HepG2 (cell line): Measurements from ENCODE around the gene RERE. TPM values are rescaled to one million over a fixed set of nuclear protein-coding genes. Genes with fewer than 3 reads are reported as not detected.

Source experiments
- CHCHD3 ChIP-seq: sonication (generic); formaldehyde crosslinking; IDR thresholded peaks from 2 replicates; pipeline ENCODE4 v1.8.0; 2022; ENCODE audit warnings: mild to moderate bottlenecking, missing genetic modification reagents, moderate library complexity
- ELF3 ChIP-seq: IDR thresholded peaks from 2 replicates; pipeline ENCODE4 v1.6.1; 2016; ENCODE audit warnings: missing genetic modification reagents, missing compliant biosample characterization
- HDAC2 ChIP-seq: sonication (generic); formaldehyde crosslinking; IDR thresholded peaks from 2 replicates; pipeline ENCODE4 v1.4.0; 2020; ENCODE audit warnings: missing genetic modification reagents
- HNRNPL ChIP-seq: fragments of 200-400 bp; formaldehyde crosslinking; IDR thresholded peaks from 2 replicates; pipeline ENCODE4 v1.6.1; 2017; ENCODE audit warnings: mild to moderate bottlenecking, low read depth, low read length
- HOXA5 ChIP-seq: sonication (generic); formaldehyde crosslinking; IDR thresholded peaks from 2 replicates; pipeline ENCODE4 v1.4.0; 2020; ENCODE audit warnings: missing genetic modification reagents
- KMT2A ChIP-seq: sonication (generic); formaldehyde crosslinking; IDR thresholded peaks from 2 replicates; pipeline ENCODE4 v1.4.0; 2020; ENCODE audit warnings: missing genetic modification reagents
- MIER2 ChIP-seq: IDR thresholded peaks from 2 replicates; pipeline ENCODE4 v1.6.1; 2016; ENCODE audit warnings: missing biosample characterization, missing genetic modification reagents
- NFKBIZ ChIP-seq: IDR thresholded peaks from 2 replicates; pipeline ENCODE4 v1.6.1; 2018; ENCODE audit warnings: missing genetic modification reagents, missing compliant biosample characterization
- RBM22 ChIP-seq: fragments of 200-400 bp; formaldehyde crosslinking; optimal IDR thresholded peaks from 2 replicates; pipeline ENCODE3; 2017; ENCODE audit warnings: mild to moderate bottlenecking, low read length, moderate library complexity
- RCOR2 ChIP-seq: IDR thresholded peaks from 2 replicates; pipeline ENCODE4 v1.6.1; 2016; ENCODE audit warnings: missing biosample characterization, missing genetic modification reagents
- SRSF1 ChIP-seq: fragments of 200-400 bp; formaldehyde crosslinking; optimal IDR thresholded peaks from 2 replicates; pipeline ENCODE3; 2017; ENCODE audit warnings: mild to moderate bottlenecking, low read depth, low read length, moderate library complexity
- ZFY ChIP-seq: sonication (generic); formaldehyde crosslinking; IDR thresholded peaks from 2 replicates; pipeline ENCODE4 v1.4.0; 2020; ENCODE audit warnings: missing genetic modification reagents
- ZKSCAN1 ChIP-seq: fragments of 150-350 bp; IDR thresholded peaks from 2 replicates; pipeline ENCODE4 v1.6.1; 2014; ENCODE audit warnings: low read length
- ZNF138 ChIP-seq: sonication (generic); formaldehyde crosslinking; IDR thresholded peaks from 2 replicates; pipeline ENCODE4 v1.5.0; 2020; ENCODE audit warnings: mild to moderate bottlenecking, low read depth, missing genetic modification reagents
- ZNF251 ChIP-seq: sonication (generic); formaldehyde crosslinking; IDR thresholded peaks from 2 replicates; pipeline ENCODE4 v1.9.0; 2021; ENCODE audit warnings: mild to moderate bottlenecking, missing genetic modification reagents
- ZNF562 ChIP-seq: sonication (generic); formaldehyde crosslinking; IDR thresholded peaks from 2 replicates; pipeline ENCODE4 v1.8.0; 2022; ENCODE audit warnings: missing genetic modification reagents, borderline replicate concordance
- ZNF788 ChIP-seq: sonication (generic); formaldehyde crosslinking; IDR thresholded peaks from 2 replicates; pipeline ENCODE4 v1.5.0; 2020; ENCODE audit warnings: mild to moderate bottlenecking, missing genetic modification reagents, borderline replicate concordance
- ZNF841 ChIP-seq: sonication (generic); formaldehyde crosslinking; IDR thresholded peaks from 2 replicates; pipeline ENCODE4 v1.8.1; 2023; ENCODE audit warnings: missing genetic modification reagents, borderline replicate concordance
- polyA plus RNA-seq, 8 experiments: library from polyadenylated mRNA; depleted of rRNA in 3 of 8; stranded (reverse) in 7 of 8; unstranded in 1 of 8; fragments of >200 nt; fragmentation: Illumina TruSeq in 4 of 8; extraction: Trizol in 4 of 8; gene quantifications; 2 replicates each; pipeline versions ENCODE4 v1.2.1 to v1.2.3, GENCODE V29; 2011 to 2016; ENCODE audit warnings: low read depth in 4 of 8, missing spikeins in 1 of 8, mixed read lengths in 1 of 8; ENCODE audit not compliant: insufficient read depth in 1 of 8
- total RNA-seq, 5 experiments: library from RNA; depleted of rRNA; stranded (reverse); fragments of >200 nt; fragmentation: Illumina TruSeq; extraction: Trizol; gene quantifications; 2 replicates each; pipeline ENCODE4 v1.2.3, GENCODE V29; 2016; ENCODE audit warnings: low read depth in 1 of 5
- TF ChIP-seq, protein P1 (sequence below): sonication (generic); formaldehyde crosslinking; IDR thresholded peaks from 2 replicates; pipeline ENCODE4 v1.5.1; 2020; ENCODE audit warnings: mild to moderate bottlenecking, missing genetic modification reagents
- TF ChIP-seq, protein P2 (sequence below): sonication (generic); formaldehyde crosslinking; IDR thresholded peaks from 2 replicates; pipeline ENCODE4 v1.5.0; 2020; ENCODE audit warnings: missing genetic modification reagents
- TF ChIP-seq, protein P3 (sequence below), 2 experiments: sonication (generic) in 1 of 2; formaldehyde crosslinking in 1 of 2; IDR thresholded peaks; 2 replicates each; pipeline versions ENCODE4 v1.6.1 to v1.9.0; 2014 to 2022; ENCODE audit warnings: antibody characterized with exemption in 1 of 2, borderline replicate concordance in 1 of 2, inconsistent platforms in 1 of 2, low read depth in 1 of 2, missing genetic modification reagents in 1 of 2

RERE gene
- total and polyA plus RNA-seq, 2 of the 13 experiments (the other 11 are each of a cell fraction or from before 2014, with no cell fraction given) = 18.3 to 21.9 TPM

DNA sequence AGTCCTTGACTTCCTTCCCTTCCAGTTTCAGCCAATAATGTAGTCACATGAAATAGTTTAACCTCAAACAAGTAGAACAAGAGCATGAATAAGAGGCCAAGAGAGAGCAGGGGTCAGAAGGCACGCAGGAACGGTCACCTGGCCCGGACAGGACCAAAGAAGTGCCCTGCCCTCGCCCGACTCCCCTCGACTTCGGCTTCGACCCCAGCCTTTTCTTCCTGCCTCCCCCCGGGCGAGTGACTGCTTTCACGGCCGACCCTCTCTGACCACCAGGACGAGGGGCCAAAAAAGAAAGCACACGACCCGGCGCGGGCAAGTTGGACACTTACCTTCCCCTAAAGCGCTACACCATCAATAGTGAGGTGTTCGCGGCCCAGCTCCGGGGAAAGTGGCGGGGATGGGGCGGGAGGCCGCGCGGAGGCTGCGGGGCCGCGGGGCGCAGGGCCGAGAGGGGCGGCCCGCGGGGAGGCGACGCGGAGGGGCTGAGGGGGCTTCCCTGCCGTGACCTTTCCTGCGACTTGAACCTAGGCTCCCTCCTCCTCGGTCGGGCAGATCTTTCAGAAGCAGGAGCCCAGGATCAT is 519 bp downstream of the RERE start (continued):
- TF ChIP-seq SRSF1 (no peak), ZFY (peak; percentile 17; the same call in 1 of the 2 replicates), ZNF251 (CRISPR knock-in tag) (no peak), RCOR2 (CRISPR knock-in tag) (no peak), HDAC2 (0 out of 2 replicates have a peak, but pooled peaks have one; percentile 26), MIER2 (CRISPR knock-in tag) (no peak), ZNF788 (CRISPR knock-in tag) (peak; percentile 16; the same call in 1 of the 2 replicates), KMT2A (CRISPR knock-in tag) (0 out of 2 replicates have a peak, but pooled peaks have one; percentile 4), ZNF841 (CRISPR knock-in tag) (no peak), ELF3 (CRISPR knock-in tag) (no peak), ZNF138 (CRISPR knock-in tag) (no peak), RBM22 (peak; percentile 33), NFKBIZ (no peak), HOXA5 (CRISPR knock-in tag) (0 out of 2 replicates have a peak, but pooled peaks have one; percentile 4), ZKSCAN1 (no peak), HNRNPL (no peak), CHCHD3 (CRISPR knock-in tag) (no peak), ZNF562 (CRISPR knock-in tag) (no peak)
- TF ChIP-seq, protein P1, sequence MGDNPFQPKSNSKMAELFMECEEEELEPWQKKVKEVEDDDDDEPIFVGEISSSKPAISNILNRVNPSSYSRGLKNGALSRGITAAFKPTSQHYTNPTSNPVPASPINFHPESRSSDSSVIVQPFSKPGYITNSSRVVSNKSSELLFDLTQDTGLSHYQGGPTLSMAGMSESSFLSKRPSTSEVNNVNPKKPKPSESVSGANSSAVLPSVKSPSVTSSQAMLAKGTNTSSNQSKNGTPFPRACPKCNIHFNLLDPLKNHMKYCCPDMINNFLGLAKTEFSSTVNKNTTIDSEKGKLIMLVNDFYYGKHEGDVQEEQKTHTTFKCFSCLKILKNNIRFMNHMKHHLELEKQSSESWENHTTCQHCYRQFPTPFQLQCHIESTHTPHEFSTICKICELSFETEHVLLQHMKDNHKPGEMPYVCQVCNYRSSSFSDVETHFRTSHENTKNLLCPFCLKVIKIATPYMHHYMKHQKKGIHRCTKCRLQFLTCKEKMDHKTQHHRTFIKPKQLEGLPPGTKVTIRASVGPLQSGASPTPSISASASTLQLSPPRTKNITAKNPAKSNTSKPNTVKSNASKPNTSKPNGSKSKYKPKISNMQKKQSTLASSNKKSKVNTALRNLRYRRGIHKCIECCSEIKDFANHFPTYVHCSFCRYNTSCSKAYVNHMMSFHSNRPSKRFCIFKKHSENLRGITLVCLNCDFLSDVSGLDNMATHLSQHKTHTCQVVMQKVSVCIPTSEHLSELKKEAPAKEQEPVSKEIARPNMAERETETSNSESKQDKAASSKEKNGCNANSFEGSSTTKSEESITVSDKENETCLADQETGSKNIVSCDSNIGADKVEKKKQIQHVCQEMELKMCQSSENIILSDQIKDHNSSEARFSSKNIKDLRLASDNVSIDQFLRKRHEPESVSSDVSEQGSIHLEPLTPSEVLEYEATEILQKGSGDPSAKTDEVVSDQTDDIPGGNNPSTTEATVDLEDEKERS (CRISPR knock-in tag) = no peak
- TF ChIP-seq, protein P2, sequence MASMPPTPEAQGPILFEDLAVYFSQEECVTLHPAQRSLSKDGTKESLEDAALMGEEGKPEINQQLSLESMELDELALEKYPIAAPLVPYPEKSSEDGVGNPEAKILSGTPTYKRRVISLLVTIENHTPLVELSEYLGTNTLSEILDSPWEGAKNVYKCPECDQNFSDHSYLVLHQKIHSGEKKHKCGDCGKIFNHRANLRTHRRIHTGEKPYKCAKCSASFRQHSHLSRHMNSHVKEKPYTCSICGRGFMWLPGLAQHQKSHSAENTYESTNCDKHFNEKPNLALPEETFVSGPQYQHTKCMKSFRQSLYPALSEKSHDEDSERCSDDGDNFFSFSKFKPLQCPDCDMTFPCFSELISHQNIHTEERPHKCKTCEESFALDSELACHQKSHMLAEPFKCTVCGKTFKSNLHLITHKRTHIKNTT (CRISPR knock-in tag) = no peak
- TF ChIP-seq, protein P3, sequence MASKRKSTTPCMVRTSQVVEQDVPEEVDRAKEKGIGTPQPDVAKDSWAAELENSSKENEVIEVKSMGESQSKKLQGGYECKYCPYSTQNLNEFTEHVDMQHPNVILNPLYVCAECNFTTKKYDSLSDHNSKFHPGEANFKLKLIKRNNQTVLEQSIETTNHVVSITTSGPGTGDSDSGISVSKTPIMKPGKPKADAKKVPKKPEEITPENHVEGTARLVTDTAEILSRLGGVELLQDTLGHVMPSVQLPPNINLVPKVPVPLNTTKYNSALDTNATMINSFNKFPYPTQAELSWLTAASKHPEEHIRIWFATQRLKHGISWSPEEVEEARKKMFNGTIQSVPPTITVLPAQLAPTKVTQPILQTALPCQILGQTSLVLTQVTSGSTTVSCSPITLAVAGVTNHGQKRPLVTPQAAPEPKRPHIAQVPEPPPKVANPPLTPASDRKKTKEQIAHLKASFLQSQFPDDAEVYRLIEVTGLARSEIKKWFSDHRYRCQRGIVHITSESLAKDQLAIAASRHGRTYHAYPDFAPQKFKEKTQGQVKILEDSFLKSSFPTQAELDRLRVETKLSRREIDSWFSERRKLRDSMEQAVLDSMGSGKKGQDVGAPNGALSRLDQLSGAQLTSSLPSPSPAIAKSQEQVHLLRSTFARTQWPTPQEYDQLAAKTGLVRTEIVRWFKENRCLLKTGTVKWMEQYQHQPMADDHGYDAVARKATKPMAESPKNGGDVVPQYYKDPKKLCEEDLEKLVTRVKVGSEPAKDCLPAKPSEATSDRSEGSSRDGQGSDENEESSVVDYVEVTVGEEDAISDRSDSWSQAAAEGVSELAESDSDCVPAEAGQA (IDR thresholded peaks at IDR 0.05; ENCODE audit: low read depth) = no peak
- TF ChIP-seq, protein P3 (CRISPR knock-in tag; IDR thresholded peaks at IDR 0.05; ENCODE audit: borderline replicate concordance) = no peak
